T-cell (primary cell): ENCODE measurements around the gene POLN. TPM values are rescaled to one million over a fixed set of nuclear protein-coding genes. Genes with fewer than 3 reads are reported as not detected.

Source experiments
- ATAC-seq, 4 experiments: fragments of 200-7000 bp in 3 of 4; fragments of 150-1000 bp in 1 of 4; cut with Tn5 transposase; replicated peaks in 1 of 4; 1 replicate in 3 of 4; 2 replicates in 1 of 4; pipeline ENCODE4 v1.10.0; 2021; ENCODE audit warnings: moderate library complexity in 3 of 4, mild to moderate bottlenecking in 2 of 4, moderate number of reproducible peaks in 1 of 4
- CTCF ChIA-PET, 2 donors: fragments of 300-600 bp; sonication (Branson Sonifier 250); formaldehyde crosslinking; loops; one replicate each; lab custom pipeline; 2022; ENCODE audit warnings: antibody characterized with exemption in 2 of 2; lab: Charles Lee
- POLR2A ChIA-PET, 2 donors: fragments of 300-600 bp; sonication (Branson Sonifier 250); formaldehyde crosslinking; loops; one replicate each; lab custom pipeline; 2022; ENCODE audit warnings: antibody characterized with exemption in 2 of 2; lab: Charles Lee
- DNase-seq, 35 experiments: peaks; one replicate each; pipeline versions ENCODE4 v3.0.0 to v3.0.0-alpha.2; 2013 to 2023
- H3K27ac ChIP-seq: one replicate; pipeline ENCODE4 v1.5.1; 2013; ENCODE audit warnings: low read length
- H3K27me3 ChIP-seq, 2 experiments: replicated peaks in 1 of 2; 1 replicate in 1 of 2; 2 replicates in 1 of 2; pipeline versions ENCODE4 v1.6.1 to v1.7.0; 2013; ENCODE audit warnings: low read length in 1 of 2, mixed read lengths in 1 of 2; ENCODE audit not compliant: control insufficient read depth in 2 of 2, insufficient read depth in 2 of 2; ENCODE audit errors: extremely low read depth in 1 of 2
- H3K36me3 ChIP-seq, 2 donors: 1 replicate in 1 of 2; 2 replicates in 1 of 2; pipeline versions ENCODE4 v1.6.1 to v1.7.0; 2013; ENCODE audit warnings: low read length in 1 of 2; ENCODE audit not compliant: control insufficient read depth in 2 of 2, insufficient read depth in 1 of 2; ENCODE audit errors: extremely low read depth in 1 of 2
- H3K4me1 ChIP-seq, 2 experiments: 1 replicate in 1 of 2; 2 replicates in 1 of 2; pipeline versions ENCODE4 v1.6.1 to v1.7.0; 2013; ENCODE audit warnings: low read length in 2 of 2, mixed read lengths in 1 of 2; ENCODE audit not compliant: insufficient read depth in 2 of 2, control insufficient read depth in 1 of 2; ENCODE audit errors: extremely low read depth in 1 of 2
- H3K4me3 ChIP-seq, 2 donors: 1 replicate in 1 of 2; 2 replicates in 1 of 2; pipeline versions ENCODE4 v1.5.1 to v1.7.0; 2013; ENCODE audit warnings: mild to moderate bottlenecking in 2 of 2, low read length in 1 of 2, moderate library complexity in 1 of 2; ENCODE audit not compliant: control insufficient read depth in 1 of 2; ENCODE audit errors: extremely low read depth in 1 of 2
- H3K9me3 ChIP-seq: 2 replicates; pipeline ENCODE4 v1.7.0; 2013
- H3K27ac Mint-ChIP-seq, 2 donors: one replicate each; pipeline ENCODE4 v1.8.0; 2020 to 2021; ENCODE audit warnings: mild to moderate bottlenecking in 2 of 2, mixed read lengths in 2 of 2
- H3K27me3 Mint-ChIP-seq, 2 donors: one replicate each; pipeline ENCODE4 v1.8.0; 2021 to 2022; ENCODE audit warnings: mixed read lengths in 2 of 2
- H3K36me3 Mint-ChIP-seq: one replicate; pipeline ENCODE4 v1.8.0; 2021; ENCODE audit warnings: mixed read lengths
- H3K4me1 Mint-ChIP-seq, 3 donors: one replicate each; pipeline ENCODE4 v1.8.0; 2020 to 2022; ENCODE audit warnings: mixed read lengths in 3 of 3, mild to moderate bottlenecking in 1 of 3
- H3K4me3 Mint-ChIP-seq, 3 donors: one replicate each; pipeline ENCODE4 v1.8.0; 2020 to 2022; ENCODE audit warnings: mild to moderate bottlenecking in 3 of 3, mixed read lengths in 3 of 3, moderate library complexity in 3 of 3
- H3K9me3 Mint-ChIP-seq, 3 donors: one replicate each; pipeline ENCODE4 v1.8.0; 2020 to 2022; ENCODE audit warnings: mixed read lengths in 3 of 3
- WGBS: methylation state at CpG from one replicate; pipeline ENCODE4 v1.1.5; 2013; ENCODE audit warnings: missing lambda C conversion rate; ENCODE audit not compliant: insufficient coverage; 5-methylcytosine and 5-hydroxymethylcytosine counted together
- total RNA-seq, 35 experiments: library from RNA in 6 of 35; stranded (reverse) in 6 of 35; fragments of 120-200 nt in 1 of 35; gene quantifications; one replicate each; pipeline versions ENCODE4 v1.2.1 to v1.2.4 and lab custom pipeline; 2013 to 2026

The POLN gene
- total RNA-seq, 5 donors from 2014 or later (not counting 1 experiment from before 2014, with no cell fraction given): 2.5 to 3.7 (median 2.7) TPM

DNA sequence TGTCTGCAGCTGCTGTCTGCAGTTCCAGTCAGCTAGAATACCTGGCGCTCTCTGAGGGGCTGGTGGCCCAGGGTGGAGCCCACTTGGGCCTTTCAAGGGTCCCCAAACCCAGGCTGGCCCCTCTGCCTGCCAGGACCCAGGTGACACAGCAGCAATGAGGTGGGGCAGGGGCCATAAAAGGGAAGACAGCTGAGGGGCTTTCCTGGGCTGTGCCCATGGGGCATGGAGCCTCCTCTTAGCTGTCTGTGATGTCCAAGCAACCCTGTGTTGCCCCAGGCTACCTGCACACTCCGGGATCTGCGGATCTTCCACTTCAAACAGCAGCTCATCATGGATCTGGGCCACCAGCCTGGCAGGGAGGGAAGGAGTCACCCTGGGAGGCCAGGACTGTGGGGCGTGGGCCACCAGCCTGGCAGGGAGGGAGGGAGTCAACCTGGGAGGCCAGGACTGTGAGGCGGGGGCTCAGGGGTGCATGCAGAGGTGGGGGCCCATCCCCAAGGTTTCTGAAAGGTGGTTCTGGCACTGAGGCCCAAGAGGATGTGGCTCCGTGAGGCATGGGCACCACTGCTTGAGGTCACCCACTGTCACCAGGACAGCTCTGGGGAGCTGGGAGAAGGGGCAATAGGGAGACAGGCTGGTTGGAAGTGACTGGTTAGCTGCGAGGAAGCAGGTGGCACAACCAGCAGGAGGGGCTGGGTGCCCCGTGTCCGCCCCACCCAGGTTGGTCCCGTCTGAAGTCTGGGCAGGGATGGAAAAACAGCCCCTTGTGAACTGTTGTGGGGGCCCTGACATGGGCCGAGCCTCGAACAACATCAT, 166.5 kb downstream of the POLN start:
- Histone ChIP-seq H3K27ac (no peak overlapping the region), H3K4me3 (no peak overlapping the region), H3K36me3 (no peaks in the 10 kb centered on the region), H3K9me3 (no peaks in the 10 kb centered on the region), H3K27me3 (peaks cover 0 to 18% of the 10 kb centered on the region in 2 experiments), H3K4me1 (no peaks in the 10 kb centered on the region)
- Mint-ChIP-seq H3K36me3 (no peaks in the 10 kb centered on the region), H3K27ac (no peak overlapping the region), H3K4me3 (no peak overlapping the region), H3K27me3 (peaks cover 0 to 2% of the 10 kb centered on the region in 2 donors), H3K9me3 (no peaks in the 10 kb centered on the region), H3K4me1 (no peaks in the 10 kb centered on the region)
- 79% methylated on average over 12 of the region's 12 CpGs for WGBS
- POLR2A ChIA-PET: no interaction called here
- ATAC-seq (no peak), DNase-seq (no peak)
- CTCF ChIA-PET: no interaction called here

DNA sequence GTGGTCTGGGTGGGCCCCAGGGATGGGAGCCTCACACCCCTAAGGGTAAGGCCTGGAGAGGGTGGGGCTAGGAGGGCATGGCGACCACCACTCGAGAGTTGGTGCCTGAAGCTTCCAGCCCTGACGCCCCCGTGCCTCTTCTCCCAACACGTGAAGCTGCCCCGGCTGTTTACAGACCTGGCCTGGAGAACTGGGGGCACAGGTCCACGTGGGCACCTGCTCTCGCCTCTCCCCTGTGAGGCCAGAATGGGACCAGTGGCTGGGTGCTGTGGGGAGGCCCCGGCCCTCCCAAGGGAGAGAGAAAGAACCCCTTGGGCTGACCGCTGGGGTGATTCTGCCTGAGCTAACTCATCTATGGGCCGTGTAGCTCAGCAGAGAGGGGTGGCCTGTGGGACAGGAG, 167.3 kb downstream of the POLN start:
- H3K4me3 Mint-ChIP-seq: no peak overlapping the region
- H3K9me3 Mint-ChIP-seq: no peaks in the 10 kb centered on the region
- no peaks in the 10 kb centered on the region for H3K36me3 Mint-ChIP-seq
- H3K27me3 Mint-ChIP-seq: peaks cover 0 to 2% of the 10 kb centered on the region in 2 donors
- no peak overlapping the region for H3K27ac Mint-ChIP-seq
- no peaks in the 10 kb centered on the region for H3K4me1 Mint-ChIP-seq
- H3K9me3 ChIP-seq: no peaks in the 10 kb centered on the region
- no peaks in the 10 kb centered on the region for H3K4me1 ChIP-seq
- H3K4me3 ChIP-seq: no peak overlapping the region
- DNase-seq (no peak), ATAC-seq (no peak)
- 70% methylated on average over 9 of the region's 11 CpGs for WGBS
- H3K27me3 ChIP-seq: peaks cover 0 to 24% of the 10 kb centered on the region in 2 experiments
- H3K27ac ChIP-seq: no peak overlapping the region
- POLR2A ChIA-PET: no interaction called here
- H3K36me3 ChIP-seq: no peaks in the 10 kb centered on the region
- CTCF ChIA-PET: no interaction called here

DNA sequence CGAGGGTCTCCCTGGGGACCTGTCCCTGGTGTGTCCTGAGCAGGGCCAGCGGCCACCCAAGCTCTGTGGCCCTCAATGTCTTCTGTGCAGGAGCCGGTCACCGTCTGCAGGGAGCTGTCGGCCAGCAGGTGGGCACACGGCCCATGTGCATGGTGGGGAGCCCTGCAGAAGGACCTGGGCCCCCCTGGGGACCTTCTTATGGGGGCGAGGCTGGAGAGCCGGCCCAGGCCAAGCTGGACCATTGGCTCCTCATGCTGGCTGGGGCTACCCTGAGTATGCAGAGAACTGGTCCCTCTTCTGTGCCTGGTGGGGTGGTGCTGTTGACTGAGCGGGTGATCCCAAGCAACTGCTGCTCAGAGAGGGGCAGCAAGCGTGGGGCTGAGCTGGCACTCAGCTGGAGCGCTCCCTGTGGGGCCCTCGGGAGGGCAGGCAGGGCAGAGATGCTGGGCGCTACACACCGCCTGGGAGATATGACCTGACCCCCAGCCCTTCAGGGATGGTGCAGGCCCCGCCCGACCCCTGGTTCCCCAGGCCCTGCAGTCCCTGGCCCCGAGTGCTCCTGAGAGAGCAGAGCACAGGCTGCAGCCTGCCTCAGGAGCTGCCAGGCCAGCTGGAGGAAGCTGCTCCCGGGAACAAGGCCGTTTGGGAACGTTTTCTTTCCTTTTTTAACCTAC, 168.0 kb downstream of the POLN start:
- H3K9me3 ChIP-seq: no peaks in the 10 kb centered on the region
- H3K36me3 ChIP-seq: no peaks in the 10 kb centered on the region
- ATAC-seq: no peak
- H3K36me3 Mint-ChIP-seq: no peaks in the 10 kb centered on the region
- DNase-seq: no peak
- H3K9me3 Mint-ChIP-seq: no peaks in the 10 kb centered on the region
- H3K4me3 Mint-ChIP-seq: no peak overlapping the region
- no peak overlapping the region for H3K27ac ChIP-seq
- H3K27me3 Mint-ChIP-seq: peaks cover 0 to 2% of the 10 kb centered on the region in 2 donors
- POLR2A ChIA-PET: no interaction called here
- no peaks in the 10 kb centered on the region for H3K4me1 ChIP-seq
- peaks cover 0 to 28% of the 10 kb centered on the region in 2 experiments for H3K27me3 ChIP-seq
- H3K27ac Mint-ChIP-seq: no peak overlapping the region
- WGBS: 79% methylated on average over 17 of the region's 20 CpGs
- CTCF ChIA-PET: no interaction called here
- H3K4me3 ChIP-seq: no peak overlapping the region
- H3K4me1 Mint-ChIP-seq: no peaks in the 10 kb centered on the region

DNA sequence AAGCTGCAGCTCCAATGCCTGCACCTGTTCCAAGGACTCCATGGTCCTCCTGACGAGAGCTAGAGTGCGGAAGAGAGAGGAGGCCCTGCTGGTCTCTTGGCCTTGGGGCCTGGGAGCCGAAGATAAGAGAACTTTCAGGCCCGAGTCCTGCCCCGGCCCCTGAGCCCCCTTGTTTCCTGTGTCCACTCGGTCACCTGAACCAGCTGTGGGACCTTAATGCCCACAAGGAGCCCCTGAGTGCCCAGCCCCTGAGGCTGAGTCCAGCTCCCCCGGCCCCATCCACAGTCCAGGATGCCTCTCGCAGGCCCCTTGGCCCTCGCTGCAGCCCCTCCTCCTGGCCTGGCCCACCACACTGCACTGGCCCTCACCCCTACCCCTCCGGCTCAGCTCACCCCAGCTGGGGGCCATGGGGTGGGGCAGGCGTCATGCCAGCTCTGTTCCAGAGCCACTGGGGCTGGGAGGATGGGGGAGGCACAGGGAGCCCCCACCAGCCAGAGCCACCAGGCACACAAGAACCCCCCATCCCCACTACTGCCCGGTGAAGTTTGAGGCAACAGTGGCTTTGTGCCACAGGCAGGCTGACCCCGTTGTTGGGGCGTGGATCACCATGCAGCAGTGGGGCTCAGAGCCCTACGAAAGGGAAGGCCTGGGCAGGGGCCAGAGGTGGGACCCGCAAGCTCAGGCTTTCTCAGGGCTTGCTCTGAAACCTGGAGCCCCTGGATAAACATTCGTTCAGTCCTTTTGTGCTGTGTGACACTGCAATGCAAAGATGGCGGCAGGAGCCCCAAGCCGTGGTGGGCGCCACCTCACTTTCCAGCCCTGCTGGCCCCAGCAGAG, 168.7 kb downstream of the POLN start:
- no peak for ATAC-seq
- DNase-seq: no peak
- Histone ChIP-seq H3K9me3 (no peaks in the 10 kb centered on the region), H3K27ac (no peak overlapping the region), H3K4me1 (no peaks in the 10 kb centered on the region), H3K4me3 (no peak overlapping the region), H3K36me3 (no peaks in the 10 kb centered on the region), H3K27me3 (peaks cover 0 to 28% of the 10 kb centered on the region in 2 experiments)
- Mint-ChIP-seq H3K27me3 (peaks cover 0 to 2% of the 10 kb centered on the region in 2 donors), H3K4me1 (no peaks in the 10 kb centered on the region), H3K4me3 (no peak overlapping the region), H3K27ac (no peak overlapping the region), H3K36me3 (no peaks in the 10 kb centered on the region), H3K9me3 (no peaks in the 10 kb centered on the region)
- POLR2A ChIA-PET: no interaction called here
- WGBS: 84% methylated on average over 16 of the region's 20 CpGs
- CTCF ChIA-PET: no interaction called here

DNA sequence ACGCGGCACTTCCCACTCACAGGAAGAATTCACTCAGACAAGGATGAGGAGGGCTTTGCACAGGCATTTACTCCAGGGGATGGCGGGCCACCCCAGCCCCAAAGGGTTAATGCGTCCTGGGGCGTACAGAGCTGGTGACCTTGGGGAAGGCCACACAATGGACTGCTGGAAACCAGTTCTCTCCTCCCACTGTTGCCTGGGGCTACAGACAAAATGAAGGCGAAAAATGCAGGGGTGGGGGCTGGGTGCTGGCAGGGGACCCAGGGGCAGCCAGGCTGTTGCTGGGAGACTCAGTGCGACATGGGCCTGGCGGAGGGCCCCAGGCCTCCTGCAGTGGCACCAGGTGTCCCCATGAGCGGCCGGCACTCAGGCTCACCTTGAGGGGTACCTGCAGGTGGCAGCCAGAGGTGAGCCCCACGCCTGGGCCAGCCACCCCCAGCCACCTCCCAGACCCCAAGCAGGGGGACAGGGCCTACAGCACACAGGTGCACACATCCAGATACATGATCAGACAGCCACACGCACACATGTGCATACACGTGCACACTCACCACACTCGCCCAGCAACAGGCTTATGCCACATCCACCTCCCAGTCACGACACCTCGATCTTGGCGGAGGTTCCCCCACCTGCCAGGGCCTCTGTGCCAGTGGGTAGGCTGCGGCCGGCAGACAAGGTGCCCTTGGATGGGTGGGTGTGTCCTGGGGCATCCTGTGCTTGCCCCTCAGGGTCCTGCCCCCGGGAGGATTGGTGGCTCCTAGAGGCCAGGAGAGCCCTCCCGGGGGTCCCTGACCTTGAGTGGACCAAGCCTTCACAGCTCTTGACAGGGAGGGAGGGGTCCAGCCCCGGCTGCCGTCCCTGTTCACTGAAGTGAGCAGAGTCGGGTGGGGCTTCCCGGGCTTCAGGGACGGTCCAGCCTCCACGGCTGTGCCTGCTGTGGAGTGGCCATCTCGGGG, 169.7 kb downstream of the POLN start:
- ChIA-PET POLR2A (no interaction called here), CTCF (no interaction called here)
- Mint-ChIP-seq H3K4me3 (no peak overlapping the region), H3K27me3 (peaks cover 0 to 2% of the 10 kb centered on the region in 2 donors), H3K9me3 (no peaks in the 10 kb centered on the region), H3K36me3 (no peaks in the 10 kb centered on the region), H3K27ac (no peak overlapping the region), H3K4me1 (no peaks in the 10 kb centered on the region)
- no peaks in the 10 kb centered on the region for H3K9me3 ChIP-seq
- H3K27ac ChIP-seq: no peak overlapping the region
- no peak overlapping the region for H3K4me3 ChIP-seq
- no peaks in the 10 kb centered on the region for H3K36me3 ChIP-seq
- H3K27me3 ChIP-seq: peaks cover 0 to 28% of the 10 kb centered on the region in 2 experiments
- ATAC-seq (no peak), DNase-seq (no peak)
- WGBS: 86% methylated on average over 17 of the region's 28 CpGs
- H3K4me1 ChIP-seq: no peaks in the 10 kb centered on the region
